Keratinocyte (primary cell): Measurements from ENCODE around the gene ROR2.

Source experiments
- CTCF ChIP-seq, 3 experiments: IDR thresholded peaks in 1 of 3; conservative IDR thresholded peaks in 1 of 3; optimal IDR thresholded peaks in 1 of 3; 2 replicates in 2 of 3; 3 replicates in 1 of 3; pipeline versions ENCODE3 to v1.5.1; 2011; ENCODE audit warnings: low read length in 3 of 3, mild to moderate bottlenecking in 3 of 3, moderate library complexity in 2 of 3, control low read depth in 1 of 3, inconsistent platforms in 1 of 3; ENCODE audit not compliant: insufficient read depth in 2 of 3; ENCODE audit errors: extremely low read depth in 1 of 3
- EZH2 ChIP-seq: IDR thresholded peaks from one replicate; pipeline ENCODE4 v1.6.1; 2012; ENCODE audit warnings: inconsistent platforms, mild to moderate bottlenecking, low read length, moderate library complexity

- TF ChIP-seq CTCF (optimal IDR thresholded peaks at IDR 0.05 in 1 of 3, IDR thresholded peaks at IDR 0.05 in 1 of 3, conservative IDR thresholded peaks at IDR 0.05 in 1 of 3; ENCODE audit: extremely low read depth in 1 of 3, insufficient read depth in 2 of 3, low read length in 3 of 3): no peak
- TF ChIP-seq EZH2: no peak
Observed at GRCh38 chr9:91824601-91825305, 125.3 kb downstream of the ROR2 start.
